Fibroblast of lung (primary cell): ENCODE results near the gene TXNDC8. TPM values are rescaled to one million over a fixed set of nuclear protein-coding genes. Genes with fewer than 3 reads are reported as not detected.

Experiments used
- DNase-seq, 2 donors: peaks; one replicate each; pipeline versions ENCODE4 v3.0.0 to v3.0.0-alpha.2; 2010; ENCODE audit warnings: low read depth in 2 of 2
- H2AFZ ChIP-seq: 2 replicates; pipeline ENCODE4 v1.5.1; 2012; ENCODE audit warnings: low read length, control low read depth, inconsistent platforms
- H3K27ac ChIP-seq: 2 replicates; pipeline ENCODE4 v1.5.1; 2011; ENCODE audit warnings: low read length, control low read depth; ENCODE audit not compliant: insufficient read depth
- H3K27me3 ChIP-seq: 2 replicates; pipeline ENCODE4 v1.5.1; 2011; ENCODE audit warnings: mild to moderate bottlenecking, low read length; ENCODE audit not compliant: control insufficient read depth, insufficient read depth
- H3K36me3 ChIP-seq: 2 replicates; pipeline ENCODE4 v1.5.1; 2011; ENCODE audit warnings: low read length; ENCODE audit not compliant: control insufficient read depth, insufficient read depth
- H3K4me1 ChIP-seq: 2 replicates; pipeline ENCODE4 v1.5.1; 2011; ENCODE audit warnings: low read length; ENCODE audit not compliant: control insufficient read depth, insufficient read depth; ENCODE audit errors: extremely low read depth
- H3K4me2 ChIP-seq: 2 replicates; pipeline ENCODE4 v1.5.1; 2011; ENCODE audit warnings: low read length, control low read depth; ENCODE audit not compliant: insufficient read depth; ENCODE audit errors: extremely low read depth
- H3K4me3 ChIP-seq, 4 experiments: fragments of 200-600 bp in 1 of 4; sonication (generic) in 1 of 4; replicated peaks in 1 of 4; 2 replicates each; pipeline ENCODE4 v1.5.1; 2011 to 2016; ENCODE audit warnings: low read length in 4 of 4, low read depth in 3 of 4, mild to moderate bottlenecking in 3 of 4, control low read depth in 2 of 4, inconsistent platforms in 1 of 4, mixed read lengths in 1 of 4; ENCODE audit not compliant: insufficient read depth in 1 of 4; ENCODE audit errors: control extremely low read depth in 1 of 4
- H3K79me2 ChIP-seq: 2 replicates; pipeline ENCODE4 v1.5.1; 2012; ENCODE audit warnings: mild to moderate bottlenecking, low read length, inconsistent platforms; ENCODE audit not compliant: control insufficient read depth, insufficient read depth
- H3K9ac ChIP-seq: 2 replicates; pipeline ENCODE4 v1.5.1; 2011; ENCODE audit warnings: mild to moderate bottlenecking, low read length, control low read depth; ENCODE audit not compliant: insufficient read depth
- H3K9me3 ChIP-seq: 2 replicates; pipeline ENCODE4 v1.5.1; 2012; ENCODE audit warnings: low read depth, low read length; ENCODE audit not compliant: control insufficient read depth, insufficient read depth
- H4K20me1 ChIP-seq: 2 replicates; pipeline ENCODE4 v1.5.1; 2011; ENCODE audit warnings: low read length; ENCODE audit not compliant: control insufficient read depth, insufficient read depth; ENCODE audit errors: extremely low read depth
- EZH2 ChIP-seq: IDR thresholded peaks from 2 replicates; pipeline ENCODE4 v1.5.1; 2012; ENCODE audit warnings: low read length, control low read depth, mild to moderate bottlenecking; ENCODE audit errors: missing control alignments
- polyA plus RNA-seq, 2 donors: library from polyadenylated mRNA; depleted of rRNA in 1 of 2; stranded (reverse) in 1 of 2; unstranded in 1 of 2; fragments of >200 nt; gene quantifications; 2 replicates each; pipeline ENCODE4 v1.2.1, GENCODE V29; 2011 to 2012; ENCODE audit warnings: missing spikeins in 1 of 2
- total RNA-seq: library from RNA; depleted of rRNA; stranded (reverse); fragments of >200 nt; gene quantifications from 2 replicates; pipeline ENCODE4 v1.2.1, GENCODE V29; 2014
- TF ChIP-seq, protein P1 (sequence below), 2 donors: IDR thresholded peaks in 1 of 2; conservative IDR thresholded peaks in 1 of 2; 1 replicate in 1 of 2; 2 replicates in 1 of 2; pipeline ENCODE4 v1.5.1; 2011 to 2012; ENCODE audit warnings: low read length in 2 of 2, control low read depth in 1 of 2, inconsistent platforms in 1 of 2, low read depth in 1 of 2, mild to moderate bottlenecking in 1 of 2

The TXNDC8 gene
- total and polyA plus RNA-seq, 2 donors (not counting 1 experiment from before 2014, with no cell fraction given), result not detected

DNA sequence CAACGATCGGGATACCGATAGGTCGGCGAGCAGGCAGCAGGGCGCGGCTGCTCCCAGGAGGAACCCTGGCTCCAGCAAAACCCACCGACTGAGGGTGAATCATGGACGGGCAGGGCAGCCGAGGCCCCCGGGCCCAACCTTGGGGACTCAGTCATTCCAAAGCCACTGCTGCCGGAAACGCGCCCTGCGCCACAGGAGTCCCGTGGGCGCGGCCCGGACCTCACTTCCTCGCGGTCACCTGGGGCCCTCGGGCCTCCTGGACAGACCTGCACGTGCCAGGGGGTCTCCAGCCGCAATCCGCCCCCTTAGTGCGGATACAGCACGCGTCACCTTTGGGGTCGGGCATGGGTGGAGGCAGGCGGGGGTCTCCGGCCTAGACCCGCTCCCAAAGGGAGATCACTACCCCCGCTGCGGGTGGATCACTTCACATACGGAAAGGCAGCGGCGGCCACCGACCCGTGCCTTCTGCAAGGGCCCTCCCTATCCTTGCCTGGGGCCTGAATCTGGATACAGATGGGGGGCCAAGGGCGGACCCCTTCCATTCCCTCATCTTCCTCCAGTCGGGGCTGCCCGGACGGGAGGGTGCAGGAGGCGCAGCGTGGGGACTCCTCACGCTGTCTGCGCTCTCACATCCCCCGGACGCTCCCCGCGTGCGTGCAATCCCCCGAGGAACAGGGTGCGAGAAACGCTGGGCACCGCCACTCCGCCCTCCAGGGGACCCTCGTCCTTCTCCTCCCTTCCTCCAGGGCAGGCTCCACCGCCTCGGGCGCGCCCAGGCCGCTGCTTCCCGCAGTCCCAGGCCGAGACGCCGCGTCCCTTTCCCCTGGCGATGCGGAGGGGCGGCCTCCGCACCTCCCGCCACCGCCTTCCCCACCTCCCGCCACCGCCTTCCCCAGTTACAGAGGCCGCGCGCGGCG, 81.9 kb downstream of the TXNDC8 start:
- peak overlapping the region; percentile 91 for H3K9ac ChIP-seq
- H3K79me2 ChIP-seq, result peaks cover 55% of the 10 kb centered on the region
- H2AFZ ChIP-seq, result peak overlapping the region; percentile 63
- no peaks in the 10 kb centered on the region for H3K36me3 ChIP-seq
- TF ChIP-seq, protein P1, sequence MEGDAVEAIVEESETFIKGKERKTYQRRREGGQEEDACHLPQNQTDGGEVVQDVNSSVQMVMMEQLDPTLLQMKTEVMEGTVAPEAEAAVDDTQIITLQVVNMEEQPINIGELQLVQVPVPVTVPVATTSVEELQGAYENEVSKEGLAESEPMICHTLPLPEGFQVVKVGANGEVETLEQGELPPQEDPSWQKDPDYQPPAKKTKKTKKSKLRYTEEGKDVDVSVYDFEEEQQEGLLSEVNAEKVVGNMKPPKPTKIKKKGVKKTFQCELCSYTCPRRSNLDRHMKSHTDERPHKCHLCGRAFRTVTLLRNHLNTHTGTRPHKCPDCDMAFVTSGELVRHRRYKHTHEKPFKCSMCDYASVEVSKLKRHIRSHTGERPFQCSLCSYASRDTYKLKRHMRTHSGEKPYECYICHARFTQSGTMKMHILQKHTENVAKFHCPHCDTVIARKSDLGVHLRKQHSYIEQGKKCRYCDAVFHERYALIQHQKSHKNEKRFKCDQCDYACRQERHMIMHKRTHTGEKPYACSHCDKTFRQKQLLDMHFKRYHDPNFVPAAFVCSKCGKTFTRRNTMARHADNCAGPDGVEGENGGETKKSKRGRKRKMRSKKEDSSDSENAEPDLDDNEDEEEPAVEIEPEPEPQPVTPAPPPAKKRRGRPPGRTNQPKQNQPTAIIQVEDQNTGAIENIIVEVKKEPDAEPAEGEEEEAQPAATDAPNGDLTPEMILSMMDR (conservative IDR thresholded peaks at IDR 0.05 in 1 of 2, IDR thresholded peaks at IDR 0.05 in 1 of 2; ENCODE audit: low read depth in 1 of 2, low read length in 2 of 2), result no peak
- TF ChIP-seq EZH2, result no peak
- H4K20me1 ChIP-seq, result peaks cover 8% of the 10 kb centered on the region
- peak overlapping the region; percentile 98 for H3K27ac ChIP-seq
- peak overlapping the region; percentile 71 to 88 (median 84) for H3K4me3 ChIP-seq
- no peaks in the 10 kb centered on the region for H3K9me3 ChIP-seq
- no peaks in the 10 kb centered on the region for H3K27me3 ChIP-seq
- H3K4me2 ChIP-seq, result peak overlapping the region; percentile 91
- peaks cover 6% of the 10 kb centered on the region for H3K4me1 ChIP-seq
- peak; percentile 15 to 56 for DNase-seq

DNA sequence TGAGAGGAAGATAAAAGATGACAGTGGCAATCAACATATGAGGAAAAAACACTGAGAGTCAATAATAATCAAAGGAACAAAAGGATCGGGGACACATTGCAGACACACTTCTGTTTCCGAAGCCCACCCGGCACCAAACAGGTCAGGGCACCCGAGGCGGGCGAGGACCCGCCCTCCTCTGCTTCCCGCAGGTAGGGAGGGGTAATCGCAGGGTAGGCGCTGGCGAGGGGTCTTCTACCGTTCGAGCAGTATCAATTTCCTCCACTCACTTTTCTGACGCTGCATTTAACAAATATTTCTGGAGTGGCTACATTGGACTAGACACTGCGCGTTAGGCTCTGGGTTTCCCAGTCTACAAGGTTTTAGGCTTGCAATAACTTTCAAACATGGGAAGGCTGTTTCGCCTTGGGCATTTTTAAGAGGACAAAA, 82.6 kb downstream of the TXNDC8 start:
- Histone ChIP-seq H3K9me3 (no peaks in the 10 kb centered on the region), H3K27me3 (no peaks in the 10 kb centered on the region), H4K20me1 (peaks cover 8% of the 10 kb centered on the region), H3K4me3 (peak overlapping the region; percentile 71 to 88 (median 84)), H3K4me1 (peaks cover 6% of the 10 kb centered on the region), H3K27ac (peak overlapping the region; percentile 98), H3K4me2 (peak overlapping the region; percentile 91), H2AFZ (no peak overlapping the region), H3K79me2 (peaks cover 61% of the 10 kb centered on the region), H3K9ac (peak overlapping the region; percentile 91), H3K36me3 (no peaks in the 10 kb centered on the region)
- peak in 1 of 2 donors; percentile 53 for DNase-seq
- TF ChIP-seq, protein P1 (conservative IDR thresholded peaks at IDR 0.05 in 1 of 2, IDR thresholded peaks at IDR 0.05 in 1 of 2; ENCODE audit: low read depth in 1 of 2, low read length in 2 of 2), result no peak
- TF ChIP-seq EZH2, result no peak

DNA sequence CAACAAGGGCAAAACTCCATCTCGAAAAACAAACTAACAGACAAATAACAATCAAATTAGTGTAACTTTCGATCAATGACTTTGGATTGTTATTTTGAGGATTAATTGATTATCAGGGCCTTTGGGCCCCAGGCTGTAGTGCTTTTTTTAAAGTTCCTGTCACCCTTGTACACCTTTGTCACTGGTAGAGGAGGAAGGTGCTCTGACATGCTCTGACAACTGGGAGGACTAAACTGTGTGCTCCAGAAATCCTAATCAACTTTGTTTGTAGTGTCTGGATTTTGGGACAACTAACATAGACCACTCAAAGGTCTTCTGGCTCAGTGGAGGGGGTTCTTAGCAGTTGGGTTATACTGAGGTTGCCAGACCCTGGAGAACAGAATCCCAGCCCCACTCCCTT, 83.2 kb downstream of the TXNDC8 start:
- Histone ChIP-seq H3K4me3 (peak overlapping the region; percentile 71 to 88 (median 84)), H4K20me1 (peaks cover 8% of the 10 kb centered on the region), H3K9ac (peak overlapping the region; percentile 16), H3K9me3 (no peaks in the 10 kb centered on the region), H3K4me1 (peaks cover 6% of the 10 kb centered on the region), H3K27ac (peak overlapping the region; percentile 98), H3K4me2 (peak overlapping the region; percentile 91), H3K79me2 (peaks cover 67% of the 10 kb centered on the region), H3K36me3 (peaks cover 3% of the 10 kb centered on the region), H3K27me3 (no peaks in the 10 kb centered on the region), H2AFZ (no peak overlapping the region)
- TF ChIP-seq, protein P1 (conservative IDR thresholded peaks at IDR 0.05 in 1 of 2, IDR thresholded peaks at IDR 0.05 in 1 of 2; ENCODE audit: low read depth in 1 of 2, low read length in 2 of 2), result no peak
- TF ChIP-seq EZH2, result no peak
- no peak for DNase-seq

Other genes with a start within 250 kb of the TXNDC8 start
- gene C9orf152, start 129.7 kb downstream of the TXNDC8 start, total RNA-seq, result under 0.01 TPM in 1 of 2 replicates, not detected in the other
- gene C9orf152, start 129.7 kb downstream of the TXNDC8 start, polyA plus RNA-seq, result not detected in 2 replicates
- gene TXN, start 81.4 kb downstream of the TXNDC8 start, total RNA-seq, result 212 and 355 TPM in 2 replicates
- gene TXN, start 81.4 kb downstream of the TXNDC8 start, polyA plus RNA-seq, result 700 and 925 TPM in 2 replicates
- gene SVEP1, start 241.9 kb upstream of the TXNDC8 start, total RNA-seq, result 76.3 and 96.9 TPM in 2 replicates
- gene SVEP1, start 241.9 kb upstream of the TXNDC8 start, polyA plus RNA-seq, result 24.4 and 46.3 TPM in 2 replicates